Stimulated activated naive CD4-positive, alpha-beta T cell treated with Interleukin-2 at 50 U/mL for 16 hours (primary cell): ENCODE results near the gene SMIM44.

Source experiments
- DNase-seq: peaks from one replicate; lab custom pipeline; 2025; lab: John Stamatoyannopoulos, UW

SMIM44 gene

DNA sequence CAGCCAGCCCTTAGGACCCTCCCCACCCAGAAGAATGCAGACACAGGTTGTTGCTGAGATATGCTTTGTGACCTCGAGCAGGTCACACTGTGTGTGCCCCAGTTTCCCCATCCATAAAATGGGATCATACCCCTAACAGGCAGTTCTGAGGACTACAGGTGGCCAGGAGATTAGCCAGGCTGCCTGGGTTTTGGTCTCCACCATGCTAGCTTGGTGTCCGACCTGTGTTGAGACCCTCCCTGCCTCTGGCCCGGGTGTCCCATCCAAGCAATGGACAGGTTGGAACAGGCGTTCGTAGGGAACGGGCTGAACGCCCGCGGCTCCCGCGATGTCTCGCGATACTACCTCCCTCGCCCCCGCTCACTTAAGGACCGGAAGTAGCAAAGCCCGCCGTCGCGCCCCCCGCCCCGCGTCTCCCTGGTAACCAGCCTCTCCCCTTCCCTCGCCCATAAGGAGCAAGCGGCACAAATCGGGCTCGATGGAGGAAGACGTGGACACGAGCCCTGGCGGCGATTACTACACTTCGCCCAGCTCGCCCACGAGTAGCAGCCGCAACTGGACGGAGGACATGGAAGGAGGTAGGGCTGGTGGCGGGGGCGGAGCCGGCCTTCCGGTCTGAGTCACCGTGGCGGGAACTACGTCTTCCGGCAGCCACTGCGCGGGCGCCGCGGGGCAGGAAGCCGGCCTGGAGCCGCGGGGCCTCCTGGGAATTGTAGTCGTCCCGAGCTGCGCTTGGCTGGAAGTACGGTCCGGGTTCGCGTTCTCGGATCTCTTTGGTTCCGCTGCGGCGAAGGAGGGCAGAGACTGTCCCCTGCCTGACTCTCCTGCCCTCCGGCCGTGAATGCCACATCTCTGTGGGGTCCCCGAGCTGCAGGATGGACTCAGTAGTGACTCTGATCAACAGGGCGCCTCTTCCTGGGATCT lies 48.3 kb downstream of the SMIM44 start:
- peak; percentile 95 for DNase-seq

DNA sequence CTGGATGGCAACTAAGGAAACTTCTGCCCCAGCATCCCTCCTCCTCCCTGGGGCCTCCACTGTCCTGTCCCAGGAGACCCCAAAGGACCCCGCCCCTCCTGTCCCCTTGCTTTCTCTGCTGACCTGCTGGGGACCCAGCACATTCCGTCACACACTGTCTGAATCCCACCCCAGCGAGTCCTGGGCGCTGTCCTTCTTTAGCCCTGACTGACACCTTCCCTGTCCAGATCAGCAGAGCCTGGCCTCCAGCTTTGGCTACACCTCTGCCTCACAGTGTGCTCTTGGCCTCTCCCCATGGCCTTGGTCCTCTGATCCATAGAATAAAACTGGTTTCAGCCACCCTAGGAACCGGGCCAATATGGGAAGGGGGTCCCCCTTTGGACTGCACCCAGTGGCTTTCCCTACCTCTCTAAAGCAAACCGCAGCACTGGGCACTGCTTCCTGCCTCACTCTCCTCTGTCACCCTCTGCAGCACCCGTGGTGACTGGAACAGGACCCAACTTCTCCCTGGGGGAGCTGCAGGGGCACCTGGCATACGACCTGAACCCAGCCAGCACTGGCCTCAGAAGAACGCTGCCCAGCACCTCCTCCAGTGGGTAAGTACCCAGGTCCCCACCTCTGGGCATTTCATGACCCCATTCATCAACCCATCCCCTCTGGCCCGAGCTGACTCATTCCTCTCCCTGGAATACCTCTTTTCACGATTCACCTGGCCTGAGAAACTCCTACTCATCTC lies 49.3 kb downstream of the SMIM44 start:
- no peak for DNase-seq

DNA sequence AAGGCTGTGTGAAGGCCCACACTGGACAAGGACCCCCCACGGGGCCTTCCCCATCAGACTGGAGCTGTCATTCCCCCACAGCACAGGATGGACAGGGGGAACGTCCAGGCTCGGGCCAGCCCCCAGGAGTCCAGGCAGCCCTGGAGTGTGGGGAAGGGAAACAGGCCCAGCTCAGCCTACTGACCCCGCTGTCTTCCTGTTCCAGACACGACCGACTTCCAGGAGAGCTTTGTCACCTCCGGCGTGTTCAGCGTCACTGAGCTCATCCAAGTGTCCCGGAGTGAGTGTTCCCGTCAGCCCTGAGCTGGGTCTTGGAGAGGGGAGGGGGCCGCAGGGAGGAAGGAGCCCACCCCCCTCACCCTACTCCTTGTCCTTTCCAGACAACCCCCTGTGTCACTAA lies 49.9 kb downstream of the SMIM44 start:
- no peak for DNase-seq
